GM12801 (cell line): Measurements from ENCODE around the gene WIPF2.

Source experiments
- TF ChIP-seq, protein P1 (sequence below): IDR thresholded peaks from one replicate; pipeline ENCODE4 v1.5.1; 2011; ENCODE audit warnings: control low read depth; ENCODE audit not compliant: insufficient read length; ENCODE audit errors: extremely low read depth

The WIPF2 gene

DNA sequence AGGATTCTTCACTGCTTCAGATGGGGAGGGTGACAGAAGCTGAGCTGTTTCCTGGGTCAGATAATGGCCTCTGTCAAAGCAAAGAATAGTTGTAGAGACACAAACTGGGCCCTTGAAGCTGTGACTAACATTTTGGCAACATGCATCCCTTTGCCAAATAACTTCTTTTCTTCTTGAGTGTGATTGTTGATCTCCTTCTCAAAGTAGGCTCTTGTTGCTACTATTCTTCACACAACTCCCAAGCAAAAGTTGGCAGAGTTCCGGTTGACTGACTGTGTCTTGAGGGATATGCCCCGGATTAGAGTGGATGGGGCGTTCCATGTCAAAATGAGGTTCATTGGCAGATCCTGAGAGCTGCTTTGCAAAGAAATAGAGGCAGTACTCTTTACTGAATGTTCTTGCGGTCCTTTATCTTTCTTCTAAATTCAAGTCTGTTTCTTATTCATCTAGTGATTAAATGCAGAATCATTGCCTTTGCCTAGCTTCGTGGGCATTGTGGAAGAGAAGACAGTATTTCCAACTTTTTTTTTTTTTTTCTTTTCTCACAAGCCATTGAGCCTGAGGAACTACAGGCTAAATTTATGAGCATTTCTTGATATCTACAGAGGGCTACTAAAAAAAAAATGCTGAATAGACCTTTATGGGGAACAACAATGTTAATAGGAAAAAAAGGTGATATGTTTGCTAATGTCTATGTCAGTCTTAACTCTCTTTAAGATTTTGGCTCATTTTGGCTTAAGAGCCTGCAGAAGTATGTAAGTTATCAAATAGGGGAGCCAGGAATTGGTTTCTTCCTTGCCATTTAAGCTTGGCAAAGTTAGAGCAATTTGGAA lies 5.8 kb downstream of the WIPF2 start:
- TF ChIP-seq, protein P1, sequence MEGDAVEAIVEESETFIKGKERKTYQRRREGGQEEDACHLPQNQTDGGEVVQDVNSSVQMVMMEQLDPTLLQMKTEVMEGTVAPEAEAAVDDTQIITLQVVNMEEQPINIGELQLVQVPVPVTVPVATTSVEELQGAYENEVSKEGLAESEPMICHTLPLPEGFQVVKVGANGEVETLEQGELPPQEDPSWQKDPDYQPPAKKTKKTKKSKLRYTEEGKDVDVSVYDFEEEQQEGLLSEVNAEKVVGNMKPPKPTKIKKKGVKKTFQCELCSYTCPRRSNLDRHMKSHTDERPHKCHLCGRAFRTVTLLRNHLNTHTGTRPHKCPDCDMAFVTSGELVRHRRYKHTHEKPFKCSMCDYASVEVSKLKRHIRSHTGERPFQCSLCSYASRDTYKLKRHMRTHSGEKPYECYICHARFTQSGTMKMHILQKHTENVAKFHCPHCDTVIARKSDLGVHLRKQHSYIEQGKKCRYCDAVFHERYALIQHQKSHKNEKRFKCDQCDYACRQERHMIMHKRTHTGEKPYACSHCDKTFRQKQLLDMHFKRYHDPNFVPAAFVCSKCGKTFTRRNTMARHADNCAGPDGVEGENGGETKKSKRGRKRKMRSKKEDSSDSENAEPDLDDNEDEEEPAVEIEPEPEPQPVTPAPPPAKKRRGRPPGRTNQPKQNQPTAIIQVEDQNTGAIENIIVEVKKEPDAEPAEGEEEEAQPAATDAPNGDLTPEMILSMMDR = no peak

DNA sequence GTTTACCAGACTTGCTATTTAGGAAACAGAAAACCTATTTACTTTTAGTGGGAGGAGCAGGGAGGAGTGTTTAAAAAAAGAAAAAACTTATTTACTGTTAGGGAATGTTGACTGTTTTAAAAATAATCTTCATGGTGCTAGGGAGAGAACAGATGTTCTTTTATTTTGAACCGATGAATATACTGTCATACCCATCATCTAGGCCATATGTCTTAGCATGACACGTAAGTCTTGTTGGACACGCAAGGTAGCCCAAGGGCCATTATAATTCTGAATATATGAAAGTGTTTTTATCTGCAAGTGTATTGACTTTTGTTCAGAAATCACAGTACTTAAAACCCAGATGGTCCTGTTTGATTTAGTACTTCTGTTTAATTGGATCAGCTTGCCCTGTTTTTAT lies 11.6 kb downstream of the WIPF2 start:
- TF ChIP-seq, protein P1 = no peak

DNA sequence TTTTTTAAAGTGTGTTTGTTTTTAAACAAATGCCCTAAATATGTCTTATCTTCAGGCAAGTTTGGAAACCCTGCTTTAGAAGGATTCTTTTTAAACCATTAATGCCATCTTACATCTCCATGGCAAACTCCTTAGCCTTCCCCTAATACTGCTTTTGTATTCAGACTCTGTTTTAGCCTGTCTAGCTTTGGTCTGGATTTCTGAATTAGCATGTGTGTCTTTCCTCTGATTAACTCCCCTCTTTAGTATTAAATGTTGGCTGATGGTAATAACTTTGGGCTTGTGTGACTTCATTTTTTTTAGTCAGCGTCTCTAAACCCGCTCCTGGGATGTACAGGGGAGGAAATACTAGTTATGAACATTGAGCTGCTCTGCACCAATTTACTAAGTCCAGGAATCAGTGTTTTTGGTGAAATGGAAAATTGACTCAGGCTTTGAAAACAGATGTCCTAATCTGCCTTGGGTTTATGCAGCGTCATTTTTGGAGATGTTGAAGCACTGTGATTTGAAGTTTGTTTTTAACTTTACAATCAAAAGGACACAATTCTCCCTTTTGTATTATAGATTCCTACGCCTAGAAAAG lies 22.2 kb downstream of the WIPF2 start:
- TF ChIP-seq, protein P1 = no peak

DNA sequence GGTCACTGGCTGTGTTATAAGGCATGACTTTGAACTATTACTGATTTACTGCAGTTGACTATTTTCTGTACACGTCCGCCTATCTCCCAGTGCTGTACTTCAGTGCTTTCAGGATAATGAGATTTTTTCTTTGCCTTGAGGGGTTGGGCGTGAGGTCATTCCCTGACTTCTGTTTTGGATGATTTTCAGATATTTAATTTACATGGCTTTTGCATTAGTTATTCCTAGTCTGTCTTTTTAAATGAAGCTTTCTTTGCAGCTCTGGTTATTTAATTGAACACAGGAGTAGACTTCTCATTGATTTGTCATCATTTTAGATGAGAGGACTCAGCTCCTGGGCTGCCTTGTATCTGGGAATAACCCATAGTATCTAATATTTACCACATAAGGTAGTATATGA lies 23.7 kb downstream of the WIPF2 start:
- TF ChIP-seq, protein P1 = no peak

DNA sequence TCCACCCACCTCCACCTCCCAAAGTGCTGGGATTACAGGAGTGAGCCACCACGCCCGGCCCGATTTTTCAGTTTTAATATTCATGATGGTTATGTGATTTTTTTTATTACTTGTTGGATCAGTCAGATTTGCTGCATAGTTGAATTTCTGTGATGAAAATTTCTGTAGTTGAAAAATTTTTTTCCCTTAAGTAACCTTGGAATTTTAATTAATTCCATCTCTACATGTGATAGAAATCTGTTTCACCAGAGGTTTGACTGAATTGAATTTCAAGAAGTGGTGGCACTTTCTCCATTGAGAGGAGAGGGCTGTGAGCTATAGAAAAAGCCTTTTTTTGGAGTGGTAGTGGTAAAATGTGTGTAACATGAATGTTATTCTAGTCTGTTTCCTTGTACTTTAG lies 24.7 kb downstream of the WIPF2 start:
- TF ChIP-seq, protein P1 = no peak

DNA sequence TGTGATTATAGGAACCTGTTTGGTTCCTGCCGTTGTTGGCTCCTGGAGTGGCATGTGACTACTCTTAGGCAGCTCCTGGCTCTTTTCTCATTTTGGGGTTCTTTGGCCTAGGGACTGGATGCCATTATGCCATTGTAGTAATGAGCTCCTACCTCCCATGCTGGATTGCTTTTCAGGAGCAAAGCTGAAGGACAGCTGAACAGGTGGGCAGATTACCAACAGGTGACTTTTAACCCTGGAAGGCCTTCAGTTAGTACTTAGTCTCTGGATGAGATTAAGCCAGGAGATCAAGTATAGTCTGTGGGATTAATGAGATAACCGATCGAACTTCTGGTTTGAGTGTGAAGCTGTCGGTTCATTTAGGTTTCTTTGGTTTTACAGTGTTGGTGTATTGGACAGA lies 25.2 kb downstream of the WIPF2 start:
- TF ChIP-seq, protein P1 = no peak

DNA sequence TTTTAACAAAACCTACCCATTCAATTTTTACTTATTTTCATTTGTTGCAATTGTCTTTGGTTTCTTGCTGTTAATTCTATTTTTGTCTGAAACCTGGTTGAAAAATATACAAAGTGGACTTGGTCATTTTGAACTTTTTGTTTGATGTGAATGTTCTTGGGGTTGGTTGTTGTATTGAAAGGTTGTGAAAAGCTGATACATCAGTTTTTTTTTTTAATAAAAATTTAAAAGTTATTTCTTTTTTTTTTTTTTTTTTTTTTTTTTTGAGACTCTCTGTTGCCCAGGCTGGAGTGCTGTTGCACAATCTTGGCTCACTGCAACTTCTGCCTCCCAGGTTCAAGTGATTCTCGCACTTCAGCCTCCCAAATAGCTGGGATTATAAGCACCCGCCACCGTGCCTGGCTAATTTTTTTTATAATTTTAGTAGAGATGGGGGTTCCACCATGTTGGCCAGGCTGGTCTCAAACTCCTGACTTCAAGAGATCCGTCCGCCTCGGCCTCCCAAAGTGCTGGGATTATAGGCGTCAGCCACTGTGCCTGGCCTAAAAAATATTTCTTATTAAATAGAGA lies 28.9 kb downstream of the WIPF2 start:
- TF ChIP-seq, protein P1 = no peak
